GM13977 (cell line): ENCODE data around the gene ANXA6.

Experiments
- DNase-seq: peaks from one replicate; pipeline ENCODE4 v3.0.0; 2012; ENCODE audit warnings: low spot score
- CTCF ChIP-seq: IDR thresholded peaks from 2 replicates; pipeline ENCODE4 v1.5.1; 2012; ENCODE audit warnings: mild to moderate bottlenecking, control low read depth; ENCODE audit not compliant: insufficient read depth; ENCODE audit errors: extremely low read depth, missing control alignments
- in situ Hi-C: fragments of 300-500 bp; cut with MboI; formaldehyde crosslinking; loops from one replicate; pipeline ENCODE4 v1.12.0; 2022; ENCODE audit warnings: low sequenced_read_pairs, low pct_unique_long_range_greater_than_20kb, mixed read lengths, inconsistent platforms; ENCODE audit not compliant: unreplicated experiment

Gene ANXA6

GRCh38 chr5:151173711-151174611, 16.4 kb upstream of the ANXA6 start:
- in situ Hi-C loops: no loop called here
- DNase-seq: no peak
- TF ChIP-seq CTCF: no peak

- no peak for TF ChIP-seq CTCF
- DNase-seq: no peak
- in situ Hi-C loops: no loop called here
Observed at GRCh38 chr5:151171529-151171928, 13.9 kb upstream of the ANXA6 start.

GRCh38 chr5:151168602-151169344, 11.2 kb upstream of the ANXA6 start:
- no peak for TF ChIP-seq CTCF
- no peak for DNase-seq
- in situ Hi-C loops: no loop called here

GRCh38 chr5:151167022-151167421, 9.4 kb upstream of the ANXA6 start:
- TF ChIP-seq CTCF: no peak
- in situ Hi-C loops: no loop called here
- DNase-seq: no peak

- TF ChIP-seq CTCF: peak; percentile 89
- in situ Hi-C loops: loop anchor here (5.0 kb wide), 1 partner anchor 43 kb away; no protein-coding TSS in a partner anchor
- DNase-seq: peak; percentile 78
Observed at GRCh38 chr5:151164687-151165392, 7.3 kb upstream of the ANXA6 start.

GRCh38 chr5:151162776-151163175, 5.2 kb upstream of the ANXA6 start:
- no peak for DNase-seq
- TF ChIP-seq CTCF: no peak
- in situ Hi-C loops: loop anchor here (5.0 kb wide), 1 partner anchor 40 kb away; no protein-coding TSS in a partner anchor
